NCI-H2171 treated with DMSO at 0.1 percent for 48 hours (cell line): Measurements from ENCODE around the gene HDAC4.

Source experiments
- DNase-seq: peaks from one replicate; lab custom pipeline; 2025; lab: John Stamatoyannopoulos, UW

The HDAC4 gene

DNA sequence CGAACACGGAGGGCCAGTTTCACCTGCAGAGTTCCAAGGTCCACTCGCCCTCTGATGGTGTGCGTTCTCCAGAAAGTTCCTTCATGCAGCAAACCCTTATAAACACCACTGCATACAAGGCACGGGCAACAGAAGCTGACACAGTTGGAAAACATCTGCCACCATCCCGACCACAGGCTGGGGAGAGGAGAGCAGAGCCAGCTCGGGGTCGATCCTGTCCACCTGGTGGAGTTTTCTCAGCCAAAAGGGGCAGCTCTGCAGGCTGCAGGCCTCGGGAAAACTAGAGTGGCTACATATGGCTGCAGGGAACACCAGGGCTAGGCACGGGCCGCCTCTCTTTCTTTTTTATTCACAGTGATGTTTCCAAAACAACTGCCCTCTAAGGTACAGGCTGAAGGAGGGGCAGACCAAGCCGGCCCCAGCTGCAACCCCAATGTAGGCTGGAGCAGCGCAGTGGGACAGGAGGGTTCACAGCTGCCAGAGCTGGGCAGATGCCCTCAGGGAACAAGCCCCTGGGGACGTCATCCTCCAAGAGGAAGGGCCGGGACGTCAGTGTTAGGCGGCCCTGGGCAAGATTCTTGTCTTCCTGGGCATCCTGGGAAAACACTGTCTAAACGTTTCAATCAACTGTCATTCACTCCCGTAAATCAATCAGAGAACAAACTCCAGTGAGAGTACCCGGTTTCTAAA, 278.3 kb downstream of the HDAC4 start:
- DNase-seq, result no peak

DNA sequence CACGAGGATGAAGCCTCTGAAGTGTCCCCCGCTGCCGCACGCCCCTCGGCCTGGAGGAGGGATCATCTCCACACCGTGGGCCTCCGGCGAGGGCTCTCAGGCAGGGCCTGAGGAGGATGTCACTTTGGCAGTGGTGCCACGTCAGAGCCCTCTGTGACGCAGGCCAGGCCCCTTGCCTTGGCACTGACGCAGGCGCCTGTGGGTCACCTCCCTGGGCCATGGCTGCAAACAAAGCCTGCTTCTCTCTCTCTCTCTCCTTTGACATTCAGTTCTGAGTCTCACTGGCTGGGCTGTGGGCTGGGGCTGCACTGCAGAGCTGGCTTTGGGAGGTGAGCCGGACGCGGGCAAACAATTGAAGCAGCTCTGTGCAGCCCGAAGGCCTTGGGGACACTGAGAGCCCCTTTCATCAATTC, 279.2 kb downstream of the HDAC4 start:
- no peak for DNase-seq

- no peak for DNase-seq
Measured at GRCh38 chr2:239120664-239121063, 280.2 kb downstream of the HDAC4 start.

DNA sequence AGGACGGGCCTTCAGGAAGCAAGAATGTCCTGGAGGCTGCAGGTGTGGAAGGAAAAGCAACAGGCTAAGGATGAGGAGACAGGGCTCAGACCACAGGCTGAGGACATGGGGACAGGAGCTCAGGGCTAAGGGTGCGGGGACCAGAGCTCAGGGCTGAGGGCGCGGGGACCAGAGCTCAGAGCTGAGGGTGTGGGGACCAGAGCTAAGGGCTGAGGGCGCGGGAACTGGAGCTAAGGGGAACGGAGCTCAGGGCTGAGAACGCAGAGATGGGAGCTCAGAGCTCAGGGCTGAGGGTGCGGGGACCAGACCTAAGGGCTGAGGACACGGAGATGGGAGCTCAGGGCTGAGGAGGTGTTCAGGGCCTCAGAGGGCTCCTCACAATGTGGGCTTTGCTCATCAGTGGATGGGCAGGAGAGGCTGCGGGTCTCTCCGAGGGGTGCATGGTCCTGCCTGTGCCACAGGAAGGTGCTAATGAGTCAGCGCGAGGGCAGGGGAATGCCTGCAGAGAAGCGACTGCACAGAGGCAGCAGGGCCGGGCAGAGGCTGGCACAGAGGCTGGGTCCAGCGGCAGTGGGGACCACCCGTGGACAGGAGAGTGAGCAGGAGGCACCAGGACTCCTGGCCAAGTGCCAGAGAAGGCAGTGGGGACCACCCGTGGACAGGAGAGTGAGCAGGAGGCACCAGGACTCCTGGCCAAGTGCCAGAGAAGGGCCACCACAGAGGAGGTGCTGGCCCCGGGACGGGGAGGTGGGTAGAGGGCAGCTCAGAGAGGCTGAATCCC, 281.3 kb downstream of the HDAC4 start:
- no peak for DNase-seq

DNA sequence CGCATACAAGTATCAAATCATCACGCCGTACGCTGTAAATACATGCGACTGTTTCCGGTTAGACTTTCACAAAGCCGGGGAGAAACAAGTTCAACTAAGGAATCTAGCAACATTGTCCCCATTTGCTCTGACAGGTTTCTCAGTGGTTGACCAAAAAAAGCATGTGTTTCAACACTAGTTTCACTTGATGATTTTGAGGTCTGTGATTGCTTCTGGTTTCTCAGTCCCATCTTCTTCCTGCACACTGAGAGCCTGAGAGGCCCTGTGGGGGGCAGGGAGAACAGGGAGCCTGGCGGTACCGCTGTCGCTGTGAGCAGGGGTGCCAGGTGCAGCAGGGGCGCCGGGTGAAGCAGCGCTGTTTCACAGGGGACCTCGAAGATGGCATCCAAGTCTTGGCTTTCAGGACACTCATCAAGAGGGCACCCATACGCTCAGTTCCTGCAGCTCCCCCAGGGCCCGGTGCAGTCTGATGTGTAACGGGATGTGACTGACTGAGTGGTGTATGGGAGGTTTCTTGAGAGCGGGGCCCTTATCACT, 282.1 kb downstream of the HDAC4 start:
- no peak for DNase-seq

- DNase-seq, result no peak
Measured at GRCh38 chr2:239118264-239118663, 282.6 kb downstream of the HDAC4 start.

DNA sequence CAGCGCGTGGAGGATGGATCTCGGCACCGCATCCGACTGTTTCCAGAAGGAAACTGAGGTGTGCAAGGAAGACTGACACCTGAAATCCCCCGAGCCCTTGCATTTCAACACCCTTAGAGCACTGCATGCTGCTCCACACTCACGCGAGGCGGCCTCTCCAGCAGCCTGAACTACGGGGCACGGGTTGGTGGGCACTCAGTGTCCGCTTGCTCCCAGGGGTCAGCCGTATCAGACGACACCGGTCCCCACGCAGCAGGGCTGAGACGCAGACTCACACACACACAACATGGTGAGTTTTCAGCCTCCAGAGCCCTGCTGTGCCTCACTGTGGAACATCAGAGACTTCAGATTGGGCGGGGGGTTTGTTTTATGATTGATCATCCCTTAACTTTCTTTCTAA, 283.0 kb downstream of the HDAC4 start:
- no peak for DNase-seq

- no peak for DNase-seq
Measured at GRCh38 chr2:239116456-239117246, 284.2 kb downstream of the HDAC4 start.

- DNase-seq, result no peak
Measured at GRCh38 chr2:239115616-239116015, 285.2 kb downstream of the HDAC4 start.

GRCh38 chr2:239114616-239115265, 286.1 kb downstream of the HDAC4 start:
- no peak for DNase-seq

GRCh38 chr2:239114119-239114581, 286.7 kb downstream of the HDAC4 start:
- DNase-seq, result no peak

- no peak for DNase-seq
Measured at GRCh38 chr2:239113615-239114014, 287.2 kb downstream of the HDAC4 start.

GRCh38 chr2:239113171-239113570, 287.6 kb downstream of the HDAC4 start:
- no peak for DNase-seq

DNA sequence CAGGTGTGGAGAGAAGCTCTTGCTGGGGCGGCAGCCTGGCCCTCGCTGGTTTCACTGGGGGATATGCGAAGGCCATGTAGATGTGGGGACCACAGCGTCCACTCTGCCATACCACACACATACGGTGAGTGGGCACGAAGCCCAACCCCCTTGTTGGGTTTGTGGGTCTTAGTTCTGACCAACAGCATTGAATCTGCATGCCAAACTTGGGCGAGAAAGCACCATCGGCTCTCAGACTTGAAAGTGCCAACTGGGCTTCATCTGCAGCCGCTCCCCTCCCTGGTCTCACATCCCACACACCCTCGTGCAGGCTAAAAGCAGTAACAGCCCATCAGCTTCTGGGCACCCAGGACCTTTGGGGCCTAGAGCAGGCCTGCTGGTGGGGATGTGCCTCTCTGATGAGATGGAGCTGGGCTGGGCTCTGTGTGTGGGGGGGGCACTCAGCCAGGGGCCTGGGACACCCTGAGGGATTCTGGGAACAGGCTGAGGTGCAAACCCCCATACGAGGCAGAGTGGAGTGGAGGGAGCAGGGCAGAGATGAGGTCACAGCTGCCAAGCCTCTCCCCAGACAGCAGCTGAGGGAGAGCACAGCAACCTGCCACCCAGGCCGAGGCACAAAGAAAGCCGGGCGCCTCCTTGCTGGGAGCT, 288.6 kb downstream of the HDAC4 start:
- no peak for DNase-seq

GRCh38 chr2:239111401-239112100, 289.3 kb downstream of the HDAC4 start:
- no peak for DNase-seq

DNA sequence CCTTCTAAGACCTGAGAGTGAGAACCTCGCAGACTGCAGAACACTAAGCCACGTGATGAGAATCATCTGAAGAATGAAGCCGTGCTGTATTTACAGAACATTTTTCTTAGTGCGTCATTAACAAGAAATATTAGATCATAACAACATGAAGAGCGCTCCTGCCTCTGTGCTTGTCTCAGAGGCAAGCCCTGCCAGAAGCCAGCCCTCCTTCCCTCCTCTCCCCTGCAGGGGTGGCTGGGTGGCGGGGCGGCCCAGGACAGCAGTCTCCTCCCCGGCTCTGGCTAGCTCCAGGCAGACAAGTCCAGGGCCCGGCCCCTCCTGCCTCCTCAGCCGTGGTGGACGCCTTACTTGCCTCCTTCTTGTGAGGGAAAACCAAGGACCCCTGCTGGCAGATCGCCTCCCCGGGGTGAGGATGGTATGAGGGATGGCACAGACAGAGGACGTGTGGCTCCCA, 290.2 kb downstream of the HDAC4 start:
- DNase-seq, result no peak

DNA sequence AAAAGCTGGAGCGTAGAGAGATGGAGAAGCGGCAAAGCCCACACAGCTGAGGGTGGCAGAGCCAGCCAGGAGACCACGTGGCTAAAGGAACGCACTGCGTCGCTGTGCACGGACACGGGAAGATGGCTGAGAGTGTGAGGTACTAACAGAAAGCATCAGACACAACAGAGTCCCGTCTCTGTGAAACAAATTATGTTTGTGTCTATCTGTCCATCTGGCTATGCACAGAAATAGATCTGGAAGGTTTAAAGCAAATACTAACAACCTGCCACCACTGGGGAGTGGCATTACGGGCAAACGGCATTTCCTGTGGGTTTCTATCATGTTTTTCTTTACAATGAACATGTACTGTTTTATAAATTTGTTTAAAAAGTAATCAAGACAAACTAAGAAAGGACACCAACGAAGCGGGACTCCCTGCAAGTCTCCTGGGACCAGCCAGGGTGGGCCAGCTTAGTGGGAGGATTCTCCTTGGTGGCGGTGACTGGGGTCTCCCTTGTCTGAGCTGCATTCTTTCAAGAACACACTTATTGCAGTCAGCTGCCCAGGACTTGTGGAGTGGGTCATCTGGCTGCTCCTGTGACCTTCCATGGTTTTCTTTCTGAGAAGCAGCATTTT, 290.8 kb downstream of the HDAC4 start:
- DNase-seq, result no peak

DNA sequence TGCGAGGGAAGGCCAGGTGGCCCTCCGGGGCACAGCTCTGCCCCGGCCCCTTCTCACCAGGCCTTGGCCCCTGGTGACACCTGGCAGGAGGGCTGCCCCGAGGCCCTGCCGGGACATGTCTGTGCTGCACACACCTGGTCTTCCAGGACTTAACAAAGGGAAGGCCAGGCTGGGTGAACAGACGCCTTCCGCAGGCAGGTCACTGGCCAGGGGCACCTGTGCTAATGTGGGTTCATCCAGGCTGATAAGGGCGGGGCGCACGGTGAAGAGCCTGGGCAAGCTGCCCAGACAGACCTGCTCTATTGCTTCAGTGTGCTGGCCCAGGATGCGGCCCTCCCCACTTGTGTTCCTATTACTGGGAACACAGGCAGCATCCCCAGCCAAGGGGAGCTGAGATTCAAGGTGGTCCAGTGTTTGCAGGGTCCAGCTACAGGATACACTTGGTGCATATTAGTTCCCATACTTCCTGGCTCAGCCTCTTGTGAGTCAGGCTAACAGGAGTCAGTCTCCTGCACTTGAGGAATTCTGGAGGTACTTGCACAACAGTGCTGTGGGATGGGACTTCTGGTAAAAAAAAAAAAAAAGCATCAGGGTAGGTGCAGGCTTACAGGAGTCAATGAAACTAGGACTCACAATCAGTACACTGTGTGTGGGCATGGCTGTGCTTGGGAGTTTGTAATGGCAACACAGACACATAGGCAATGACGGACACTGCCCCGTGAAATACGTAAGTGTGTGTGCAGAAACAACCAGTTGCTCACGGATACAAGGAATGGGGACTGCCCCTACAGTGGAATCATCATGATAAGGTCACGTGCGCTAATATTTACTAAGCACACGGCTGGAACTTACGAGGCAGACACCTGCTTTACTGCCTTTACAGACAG, 291.5 kb downstream of the HDAC4 start:
- no peak for DNase-seq

DNA sequence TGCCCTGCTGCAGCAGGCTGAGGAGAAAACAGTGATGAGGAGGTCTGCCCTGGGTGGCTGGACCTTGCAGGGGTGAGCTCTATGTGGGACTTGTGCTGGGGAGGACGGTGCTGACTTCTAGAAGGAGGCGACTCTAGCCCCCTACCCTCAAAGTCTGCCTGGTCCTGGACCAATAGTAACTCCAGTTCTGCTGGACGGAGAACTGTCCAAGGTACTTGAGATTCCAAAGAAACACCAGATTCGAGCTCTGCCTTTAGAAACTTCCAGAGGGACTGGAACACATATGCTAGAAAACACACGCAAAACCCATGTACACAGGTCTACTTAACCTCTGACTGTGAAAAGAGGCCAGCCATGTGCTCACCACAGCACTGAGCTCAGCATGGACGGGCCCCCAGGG, 292.4 kb downstream of the HDAC4 start:
- DNase-seq, result no peak
